ENCODE data around the gene PLIN3. TPM values are rescaled to one million over a fixed set of nuclear protein-coding genes. Genes with fewer than 3 reads are reported as not detected.

PLIN3 gene
- total and polyA plus RNA-seq, 2 donors (not counting 1 experiment from before 2014, with no cell fraction given) = 27.6 to 34.3 TPM

GRCh38 chr19:4830332-4830731, 37.1 kb downstream of the PLIN3 start:
- peaks cover 30% of the 10 kb centered on the region for H3K4me1 Mint-ChIP-seq
- ChIA-PET POLR2A (interaction anchor here (0.6 kb wide), 1 partner anchor 93 kb away, joined by 5 read pairs; no protein-coding TSS in a partner anchor), CTCF (interaction anchor here (1.0 to 11.1 kb wide), 5 partner anchors 10 to 25 kb away, joined by 3 to 135 read pairs (median 4); no protein-coding TSS in a partner anchor)
- Histone ChIP-seq H3K27ac (ENCODE audit: low read length in 2 of 2) (peak overlapping the region; percentile 91 to 92), H3K79me2 (ENCODE audit: control insufficient read depth, insufficient read depth, low read length) (peaks cover 56% of the 10 kb centered on the region), H3K9me3 (ENCODE audit: control extremely low read depth in 1 of 3, control insufficient read depth in 2 of 3, insufficient read depth in 1 of 3, low read length in 2 of 3) (no peaks in the 10 kb centered on the region), H3K27me3 (replicated peaks in 1 of 4; ENCODE audit: control extremely low read depth in 1 of 4, control insufficient read depth in 3 of 4, insufficient read depth in 4 of 4, low read length in 3 of 4) (no peaks in the 10 kb centered on the region), H3K4me2 (replicated peaks; ENCODE audit: low read depth, low read length, poor library complexity, severe bottlenecking) (peak overlapping the region; percentile 93), H3K4me1 (ENCODE audit: control insufficient read depth in 2 of 2, insufficient read depth in 2 of 2, low read length in 2 of 2) (peaks cover 17 to 41% of the 10 kb centered on the region in 2 donors), H2AFZ (ENCODE audit: insufficient read depth, low read depth, low read length, poor library complexity, severe bottlenecking) (no peak overlapping the region), H3K9ac (ENCODE audit: low read length) (peak overlapping the region; percentile 87), H4K20me1 (ENCODE audit: control insufficient read depth, insufficient read depth, low read length, poor library complexity, severe bottlenecking) (peaks cover 22% of the 10 kb centered on the region), H3K36me3 (replicated peaks in 1 of 2; ENCODE audit: control extremely low read depth in 1 of 2, control insufficient read depth in 1 of 2, extremely low read depth in 1 of 2, insufficient read depth in 2 of 2, low read length in 1 of 2) (no peaks in the 10 kb centered on the region), H3K4me3 (ENCODE audit: control extremely low read depth in 1 of 5, extremely low read depth in 1 of 5, insufficient read depth in 1 of 5, low read depth in 2 of 5, low read length in 4 of 5) (peak overlapping the region; percentile 84 to 96 (median 89))
- 92% methylated on average over 5 of the region's 6 CpGs for WGBS (ENCODE audit: insufficient coverage)
- intact Hi-C loops (cut with micrococcal nuclease) = no loop called here
- no peaks in the 10 kb centered on the region for H3K9me3 Mint-ChIP-seq (ENCODE audit: insufficient read depth)
- H3K27me3 Mint-ChIP-seq = no peaks in the 10 kb centered on the region
- TF ChIP-seq EZH2 (IDR thresholded peaks at IDR 0.05; ENCODE audit: borderline replicate concordance, insufficient read depth, low read depth, low read length, poor library complexity, severe bottlenecking) (no peak), CTCF (IDR thresholded peaks at IDR 0.05) (no peak)
- DNase-seq (no peak), ATAC-seq (ENCODE audit: low read depth) (no peak)
- peak overlapping the region; percentile 93 for H3K4me3 Mint-ChIP-seq
- H3K27ac Mint-ChIP-seq = peak overlapping the region; percentile 93

GRCh38 chr19:4829001-4829712, 38.3 kb downstream of the PLIN3 start:
- Histone ChIP-seq H3K27me3 (replicated peaks in 1 of 4; ENCODE audit: control extremely low read depth in 1 of 4, control insufficient read depth in 3 of 4, insufficient read depth in 4 of 4, low read length in 3 of 4) (no peaks in the 10 kb centered on the region), H3K4me1 (ENCODE audit: control insufficient read depth in 2 of 2, insufficient read depth in 2 of 2, low read length in 2 of 2) (peaks cover 17 to 41% of the 10 kb centered on the region in 2 donors), H3K9me3 (ENCODE audit: control extremely low read depth in 1 of 3, control insufficient read depth in 2 of 3, insufficient read depth in 1 of 3, low read length in 2 of 3) (no peaks in the 10 kb centered on the region), H3K4me3 (ENCODE audit: control extremely low read depth in 1 of 5, extremely low read depth in 1 of 5, insufficient read depth in 1 of 5, low read depth in 2 of 5, low read length in 4 of 5) (peak overlapping the region in 3 of 5 experiments; percentile 27 to 45 (median 34)), H3K79me2 (ENCODE audit: control insufficient read depth, insufficient read depth, low read length) (peaks cover 68% of the 10 kb centered on the region), H2AFZ (ENCODE audit: insufficient read depth, low read depth, low read length, poor library complexity, severe bottlenecking) (peak overlapping the region; percentile 58), H4K20me1 (ENCODE audit: control insufficient read depth, insufficient read depth, low read length, poor library complexity, severe bottlenecking) (peaks cover 30% of the 10 kb centered on the region), H3K9ac (ENCODE audit: low read length) (peak overlapping the region; percentile 30), H3K36me3 (replicated peaks in 1 of 2; ENCODE audit: control extremely low read depth in 1 of 2, control insufficient read depth in 1 of 2, extremely low read depth in 1 of 2, insufficient read depth in 2 of 2, low read length in 1 of 2) (no peaks in the 10 kb centered on the region), H3K4me2 (replicated peaks; ENCODE audit: low read depth, low read length, poor library complexity, severe bottlenecking) (peak overlapping the region; percentile 80), H3K27ac (ENCODE audit: low read length in 2 of 2) (peak overlapping the region; percentile 55 to 80)
- DNase-seq = peak; percentile 84
- no peaks in the 10 kb centered on the region for H3K27me3 Mint-ChIP-seq
- no peaks in the 10 kb centered on the region for H3K9me3 Mint-ChIP-seq (ENCODE audit: insufficient read depth)
- peak; percentile 21 for TF ChIP-seq CTCF (IDR thresholded peaks at IDR 0.05)
- TF ChIP-seq EZH2 (IDR thresholded peaks at IDR 0.05; ENCODE audit: borderline replicate concordance, insufficient read depth, low read depth, low read length, poor library complexity, severe bottlenecking) = no peak
- peaks cover 30% of the 10 kb centered on the region for H3K4me1 Mint-ChIP-seq
- ATAC-seq (ENCODE audit: low read depth) = peak; percentile 64
- H3K4me3 Mint-ChIP-seq = peak overlapping the region; percentile 93
- ChIA-PET POLR2A (interaction anchor here (0.6 to 0.8 kb wide), 10 partner anchors 11 to 521 kb away, joined by 3 to 11 read pairs (median 6); no protein-coding TSS in a partner anchor), CTCF (interaction anchor here (0.7 to 11.1 kb wide), 13 partner anchors 9 to 202 kb away, joined by 3 to 135 read pairs (median 4); partner anchors contain the start of gene FEM1A)
- WGBS (ENCODE audit: insufficient coverage) = 21% methylated on average over 8 of the region's 16 CpGs
- intact Hi-C loops (cut with micrococcal nuclease) = loop anchor here (1.0 kb wide), 2 partner anchors 14 to 18 kb away; no protein-coding TSS in a partner anchor
- H3K27ac Mint-ChIP-seq = peak overlapping the region; percentile 56
